ENCODE measurements around the gene ABI2. TPM values are rescaled to one million over a fixed set of nuclear protein-coding genes. Genes with fewer than 3 reads are reported as not detected.

The ABI2 gene
- total RNA-seq, 1 experiment from 2014 or later, result 75.6 TPM

- Histone ChIP-seq H3K9me3 (ENCODE audit: control insufficient read depth in 1 of 2, insufficient read depth in 1 of 2, low read depth in 1 of 2, low read length in 2 of 2) (no peaks in the 10 kb centered on the region), H4K20me1 (ENCODE audit: insufficient read depth) (no peaks in the 10 kb centered on the region; the same call in 1 of the 2 replicates), H3K27me3 (ENCODE audit: insufficient read depth, low read length) (no peaks in the 10 kb centered on the region), H3K36me3 (ENCODE audit: control insufficient read depth in 1 of 2, insufficient read depth in 2 of 2, low read length in 2 of 2) (peaks cover 0 to 2% of the 10 kb centered on the region in 2 experiments; a peak in 1 of 4 replicates), H3K9me2 (ENCODE audit: insufficient read depth) (no peaks in the 10 kb centered on the region), H3K79me2 (ENCODE audit: insufficient read depth, low read length) (no peaks in the 10 kb centered on the region), H3K9ac (ENCODE audit: low read length) (no peak overlapping the region), H3K4me1 (ENCODE audit: control insufficient read depth in 1 of 2, insufficient read depth in 2 of 2, low read length in 2 of 2) (no peaks in the 10 kb centered on the region), H3K27ac (ENCODE audit: low read depth, low read length) (no peak overlapping the region), H2AFZ (ENCODE audit: low read depth, low read length, poor library complexity, severe bottlenecking) (no peak overlapping the region), H3K4me3 (replicated peaks in 1 of 2; ENCODE audit: low read depth in 1 of 2, low read length in 2 of 2) (no peak overlapping the region), H3K4me2 (ENCODE audit: low read length) (no peak overlapping the region)
- DNase-seq (ENCODE audit: low read depth, low spot score) (no peak), ATAC-seq (no peak)
- no TSS peak for BruUV-seq (replicated peaks)
- TF ChIP-seq CTCF (IDR thresholded peaks at IDR 0.05 in 2 of 3, conservative IDR thresholded peaks at IDR 0.05 in 1 of 3; ENCODE audit: borderline replicate concordance in 1 of 3, insufficient read depth in 1 of 3, low read depth in 2 of 3, low read length in 2 of 3), result no peak
- TF ChIP-seq RAD21 (IDR thresholded peaks at IDR 0.05; ENCODE audit: low read depth), result no peak
- TF ChIP-seq POLR2AphosphoS5 (IDR thresholded peaks at IDR 0.05; ENCODE audit: low read depth, low read length), result no peak
- RAD21 ChIA-PET (ENCODE audit: low non-redundant PET in 1 of 2, low total read pairs in 2 of 2, uncharacterized antibody in 2 of 2, unreplicated experiment in 2 of 2), result no interaction called here
- CTCF ChIA-PET, result interaction anchor here (1.5 kb wide), 1 partner anchor 325 kb away, joined by 3 read pairs; no protein-coding TSS in a partner anchor
- POLR2A ChIA-PET, result no interaction called here
- intact Hi-C loops (cut with micrococcal nuclease), result no loop called here
Observed at GRCh38 chr2:203489531-203489930, 161.3 kb downstream of the ABI2 start.

- CTCF ChIA-PET, result interaction anchor here (1.5 kb wide), 1 partner anchor 324 kb away, joined by 3 read pairs; no protein-coding TSS in a partner anchor
- POLR2A ChIA-PET, result no interaction called here
- intact Hi-C loops (cut with micrococcal nuclease), result no loop called here
- no TSS peak for BruUV-seq (replicated peaks)
- H3K79me2 ChIP-seq (ENCODE audit: insufficient read depth, low read length), result no peaks in the 10 kb centered on the region
- ATAC-seq, result no peak
- H3K4me1 ChIP-seq (ENCODE audit: control insufficient read depth in 1 of 2, insufficient read depth in 2 of 2, low read length in 2 of 2), result no peaks in the 10 kb centered on the region
- H4K20me1 ChIP-seq (ENCODE audit: insufficient read depth), result no peaks in the 10 kb centered on the region
- H3K9me2 ChIP-seq (ENCODE audit: insufficient read depth), result no peaks in the 10 kb centered on the region
- RAD21 ChIA-PET (ENCODE audit: low non-redundant PET in 1 of 2, low total read pairs in 2 of 2, uncharacterized antibody in 2 of 2, unreplicated experiment in 2 of 2), result no interaction called here
- H3K27me3 ChIP-seq (ENCODE audit: insufficient read depth, low read length), result no peaks in the 10 kb centered on the region
- H3K9ac ChIP-seq (ENCODE audit: low read length), result no peak overlapping the region
- no peak for DNase-seq (ENCODE audit: low read depth, low spot score)
- TF ChIP-seq RAD21 (IDR thresholded peaks at IDR 0.05; ENCODE audit: low read depth), result no peak
- TF ChIP-seq FOSL1 (IDR thresholded peaks at IDR 0.05; ENCODE audit: low read depth), result no peak
- TF ChIP-seq EZH2phosphoT487 (IDR thresholded peaks at IDR 0.05; ENCODE audit: borderline replicate concordance), result no peak
- TF ChIP-seq ATF3 (IDR thresholded peaks at IDR 0.05), result no peak
- no peak for TF ChIP-seq CBX3 (IDR thresholded peaks at IDR 0.05; ENCODE audit: low read depth)
- no peak for TF ChIP-seq REST (IDR thresholded peaks at IDR 0.05; ENCODE audit: low read depth)
- TF ChIP-seq ZFX (IDR thresholded peaks at IDR 0.05), result no peak
- no peak for TF ChIP-seq CEBPB (IDR thresholded peaks at IDR 0.05; ENCODE audit: low read depth)
- no peak for TF ChIP-seq EGR1 (IDR thresholded peaks at IDR 0.05; ENCODE audit: low read depth)
- H3K4me2 ChIP-seq (ENCODE audit: low read length), result no peak overlapping the region
- no peak overlapping the region for H3K4me3 ChIP-seq (replicated peaks in 1 of 2; ENCODE audit: low read depth in 1 of 2, low read length in 2 of 2)
- H3K36me3 ChIP-seq (ENCODE audit: control insufficient read depth in 1 of 2, insufficient read depth in 2 of 2, low read length in 2 of 2), result peaks cover 0 to 2% of the 10 kb centered on the region in 2 experiments; a peak in 1 of 4 replicates
- H3K27ac ChIP-seq (ENCODE audit: low read depth, low read length), result no peak overlapping the region
- H2AFZ ChIP-seq (ENCODE audit: low read depth, low read length, poor library complexity, severe bottlenecking), result no peak overlapping the region
- H3K9me3 ChIP-seq (ENCODE audit: control insufficient read depth in 1 of 2, insufficient read depth in 1 of 2, low read depth in 1 of 2, low read length in 2 of 2), result no peaks in the 10 kb centered on the region
Observed at GRCh38 chr2:203490391-203490790, 162.2 kb downstream of the ABI2 start.

Data from HCT116 (cell line).